MV-4-11 (cell line): ENCODE measurements around the gene JPH4.
"Not testable (repeated sequence)": the region's sequence is repeated elsewhere in the genome, so short reads cannot be mapped to it uniquely, and the experiment has no call there.

Source experiments
- DNase-seq: peaks from one replicate; lab custom pipeline; 2025; lab: John Stamatoyannopoulos, UW

The JPH4 gene

GRCh38 chr14:23578560-23579310 lies at the start of gene JPH4:
TSS of gene JPH4 (minus strand) at chr14:23578790. CDS start at chr14:23577453, 1,337 bp downstream.
- DNase-seq, result no peak

- no peak for DNase-seq
Observed at GRCh38 chr14:23627961-23628360, 49.4 kb upstream of the JPH4 start.

- DNase-seq, result no peak
Observed at GRCh38 chr14:23626946-23627345, 48.4 kb upstream of the JPH4 start.

GRCh38 chr14:23624830-23625404 lies 46.3 kb upstream of the JPH4 start:
- no peak for DNase-seq

- no peak for DNase-seq
Observed at GRCh38 chr14:23623962-23624361, 45.4 kb upstream of the JPH4 start.

GRCh38 chr14:23622990-23623389 lies 44.4 kb upstream of the JPH4 start:
- DNase-seq, result no peak

- DNase-seq, result no peak
Observed at GRCh38 chr14:23621932-23622730, 43.5 kb upstream of the JPH4 start.

- no peak for DNase-seq
Observed at GRCh38 chr14:23621204-23621931, 42.8 kb upstream of the JPH4 start.

GRCh38 chr14:23620177-23620702 lies 41.6 kb upstream of the JPH4 start:
- DNase-seq, result peak; percentile 20

- DNase-seq, result no peak
Observed at GRCh38 chr14:23618415-23618988, 39.9 kb upstream of the JPH4 start.

- DNase-seq, result no peak
Observed at GRCh38 chr14:23617539-23617938, 38.9 kb upstream of the JPH4 start.

- peak; percentile 73 for DNase-seq
Observed at GRCh38 chr14:23615856-23616255, 37.3 kb upstream of the JPH4 start.

- DNase-seq, result no peak
Observed at GRCh38 chr14:23614395-23614828, 35.8 kb upstream of the JPH4 start.

GRCh38 chr14:23613242-23614070 lies 34.9 kb upstream of the JPH4 start:
- no peak for DNase-seq

GRCh38 chr14:23612802-23613201 lies 34.2 kb upstream of the JPH4 start:
- no peak for DNase-seq

GRCh38 chr14:23612354-23612732 lies 33.8 kb upstream of the JPH4 start:
- no peak for DNase-seq

GRCh38 chr14:23610815-23611289 lies 32.3 kb upstream of the JPH4 start:
- no peak for DNase-seq

- DNase-seq, result no peak
Observed at GRCh38 chr14:23610090-23610814, 31.7 kb upstream of the JPH4 start.

GRCh38 chr14:23609411-23610089 lies 31.0 kb upstream of the JPH4 start:
- not testable (repeated sequence) for DNase-seq
